WI38 (cell line): ENCODE data around the gene MRPS12.

Experiments used
- H3K4me3 ChIP-seq: 2 replicates; pipeline ENCODE4 v1.5.1; 2011; ENCODE audit warnings: low read depth, mild to moderate bottlenecking, control low read depth, low read length
- CTCF ChIP-seq: IDR thresholded peaks from 2 replicates; pipeline ENCODE4 v1.5.1; 2012; ENCODE audit warnings: low read depth, mild to moderate bottlenecking, control low read depth, low read length

MRPS12 gene

GRCh38 chr19:38911388-38912001, 19.2 kb upstream of the MRPS12 start:
- TF ChIP-seq CTCF = no peak

GRCh38 chr19:38912600-38913514, 17.9 kb upstream of the MRPS12 start:
- TF ChIP-seq CTCF = no peak
- H3K4me3 ChIP-seq = no peak overlapping the region

More at GRCh38 chr19:38911388-38912001, 19.2 kb upstream of the MRPS12 start:
- H3K4me3 ChIP-seq = no peak overlapping the region

GRCh38 chr19:38913958-38914357, 16.8 kb upstream of the MRPS12 start:
- TF ChIP-seq CTCF = no peak
- no peak overlapping the region for H3K4me3 ChIP-seq

DNA sequence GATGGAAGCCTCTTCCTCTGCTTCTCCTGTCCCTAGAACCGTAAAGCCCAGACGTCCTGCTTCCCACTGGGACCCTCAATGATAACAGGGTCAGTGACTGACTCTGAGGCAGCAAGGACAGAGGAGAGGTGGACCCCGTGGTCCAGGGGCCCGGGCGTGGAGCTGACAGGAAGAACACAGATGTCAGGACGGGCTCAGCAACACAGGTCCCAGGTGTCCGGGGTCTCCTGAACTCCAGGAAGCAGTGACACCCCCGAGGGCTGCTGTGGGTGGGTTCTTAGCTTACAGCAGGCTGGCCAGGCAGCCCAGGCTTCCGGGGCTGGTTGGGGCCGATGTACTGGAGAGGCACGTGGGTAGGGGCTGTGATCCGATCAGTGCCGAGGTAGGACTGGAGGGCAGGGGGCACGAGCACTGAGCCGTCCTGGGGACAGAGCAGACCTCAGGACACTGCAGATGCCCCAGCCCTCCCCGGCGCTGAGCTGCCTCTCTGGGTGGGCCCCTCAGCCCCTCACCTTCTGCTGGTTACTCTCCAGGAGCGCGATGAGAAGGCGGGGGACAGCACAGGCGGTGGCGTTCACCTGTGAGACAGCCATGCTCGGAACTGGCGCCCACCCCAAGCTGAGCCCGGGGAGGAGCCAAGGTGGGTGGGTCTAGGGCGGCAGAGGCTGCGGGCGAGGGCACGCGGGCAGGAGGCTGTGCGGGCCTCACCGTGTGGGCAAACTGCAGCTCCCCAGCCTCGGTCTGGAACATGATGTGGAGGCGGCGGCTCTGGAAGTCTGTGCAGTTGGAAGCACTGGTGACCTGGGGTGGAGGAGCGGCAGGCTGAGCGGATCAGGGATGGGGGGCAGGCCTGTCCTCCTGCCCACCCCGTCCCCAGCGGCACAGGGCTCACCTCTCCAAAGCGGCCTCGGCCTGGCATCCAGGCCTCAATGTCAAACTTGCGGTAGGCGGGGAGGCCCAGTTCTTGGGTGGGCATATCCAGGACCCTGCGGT, 15.1 kb upstream of the MRPS12 start:
- no peak for TF ChIP-seq CTCF
- no peak overlapping the region for H3K4me3 ChIP-seq

GRCh38 chr19:38917516-38917915, 13.2 kb upstream of the MRPS12 start:
- TF ChIP-seq CTCF = no peak
- no peak overlapping the region for H3K4me3 ChIP-seq

DNA sequence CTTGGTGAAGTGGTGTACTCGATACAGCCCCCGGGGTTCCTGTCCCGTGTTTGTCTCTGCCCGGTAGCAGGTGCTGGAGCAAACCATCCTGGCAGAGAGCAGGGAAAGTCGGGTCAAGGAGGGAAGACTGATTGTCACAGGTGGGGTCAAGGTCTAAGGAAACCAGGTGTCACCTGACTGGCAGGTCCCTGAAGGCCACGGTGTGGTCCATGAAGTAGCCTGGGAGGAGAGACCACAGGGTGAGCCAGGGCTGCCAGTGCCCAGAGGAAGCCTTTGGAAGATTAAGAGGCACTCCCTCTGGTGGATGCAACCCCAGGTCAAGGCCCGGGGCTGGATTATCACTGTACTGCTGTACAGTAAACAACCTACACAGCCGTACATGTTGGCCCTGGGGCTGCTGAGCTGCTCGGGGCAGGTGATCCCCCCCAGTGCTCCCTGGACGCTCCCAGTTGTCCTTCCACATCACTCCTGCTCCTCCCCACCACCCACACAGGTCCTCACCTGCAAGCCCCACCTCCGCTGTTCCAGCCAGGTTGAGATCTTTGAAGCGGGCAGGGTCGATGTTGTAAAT, 12.7 kb upstream of the MRPS12 start:
- TF ChIP-seq CTCF = no peak
- H3K4me3 ChIP-seq = no peak overlapping the region
